ENCODE results near the gene NR3C2. TPM values are rescaled to one million over a fixed set of nuclear protein-coding genes. Genes with fewer than 3 reads are reported as not detected.

NR3C2 gene
- polyA plus RNA-seq, 1 of the 3 experiments (the other 2 are of a cell fraction): 0.02 TPM

DNA sequence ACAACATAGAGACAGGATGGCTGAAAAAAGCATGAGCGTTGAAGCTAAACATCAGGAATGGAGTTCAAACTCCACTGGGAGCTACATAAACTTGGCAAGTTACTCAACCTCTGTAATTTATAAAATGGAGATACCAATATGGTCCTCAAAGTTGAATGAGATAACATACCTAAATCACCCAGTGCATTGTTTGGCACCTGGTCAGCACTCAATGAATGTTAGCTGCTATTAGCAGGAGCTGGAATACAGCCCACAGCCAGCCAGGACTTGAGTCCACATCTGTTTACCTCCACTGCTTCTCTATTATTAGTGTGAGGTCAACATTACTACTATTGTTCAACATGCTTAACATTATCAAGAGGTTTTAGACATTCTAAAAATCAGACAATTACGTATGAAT, 97.9 kb downstream of the NR3C2 start:
- H3K27me3 ChIP-seq (ENCODE audit: insufficient read depth): no peaks in the 10 kb centered on the region
- no peaks in the 10 kb centered on the region for H4K20me1 ChIP-seq (ENCODE audit: insufficient read depth)
- H3F3A ChIP-seq (replicated peaks; ENCODE audit: insufficient read depth): no peaks in the 10 kb centered on the region
- no peaks in the 10 kb centered on the region for H3K9me3 ChIP-seq
- H3K4me2 ChIP-seq: no peak overlapping the region
- H3K27ac ChIP-seq (ENCODE audit: low read depth in 2 of 2, low read length in 1 of 2): no peak overlapping the region
- ChIA-PET CTCF (interaction anchor here (2.3 kb wide), 1 partner anchor 11 kb away, joined by 6 read pairs; no protein-coding TSS in a partner anchor), POLR2A (no interaction called here)
- H3K36me3 ChIP-seq (replicated peaks in 1 of 2; ENCODE audit: control insufficient read depth in 1 of 2, insufficient read depth in 2 of 2, low read length in 1 of 2): no peaks in the 10 kb centered on the region
- no peak overlapping the region for H3K9ac ChIP-seq
- H3K79me2 ChIP-seq (ENCODE audit: insufficient read depth): no peaks in the 10 kb centered on the region
- no peak overlapping the region for H2AFZ ChIP-seq (ENCODE audit: low read depth)
- no peak for DNase-seq
- 38% methylated on average over 2 of the region's 2 CpGs for WGBS (ENCODE audit: low lambda C conversion rate)
- no peak overlapping the region for H3K4me3 ChIP-seq (ENCODE audit: low read depth in 2 of 2, low read length in 1 of 2)
- peaks cover 5% of the 10 kb centered on the region; the same call in 1 of the 2 replicates for H3K9me2 ChIP-seq
- TF ChIP-seq RFX5 (IDR thresholded peaks at IDR 0.05; ENCODE audit: low read length): no peak
- no peak for TF ChIP-seq GABPA (IDR thresholded peaks at IDR 0.05; ENCODE audit: low read depth)
- TF ChIP-seq PBX3 (IDR thresholded peaks at IDR 0.05): no peak
- no peak for TF ChIP-seq USF1 (IDR thresholded peaks at IDR 0.05; ENCODE audit: borderline replicate concordance, low read depth)
- TF ChIP-seq FOXJ3 (CRISPR knock-in tag; IDR thresholded peaks at IDR 0.05): no peak
- TF ChIP-seq SMC3 (IDR thresholded peaks at IDR 0.05; ENCODE audit: low read depth, low read length): no peak
- TF ChIP-seq EZH2phosphoT487 (IDR thresholded peaks at IDR 0.05; ENCODE audit: borderline replicate concordance, low read depth): no peak
- TF ChIP-seq EP300 (IDR thresholded peaks at IDR 0.05; ENCODE audit: borderline replicate concordance in 1 of 2, low read depth in 1 of 2, low read length in 1 of 2): no peak
- TF ChIP-seq NFIC (IDR thresholded peaks at IDR 0.05; ENCODE audit: borderline replicate concordance): no peak
- TF ChIP-seq FOXM1 (IDR thresholded peaks at IDR 0.05; ENCODE audit: low read depth): no peak
- TF ChIP-seq MXI1 (IDR thresholded peaks at IDR 0.05; ENCODE audit: low read depth, low read length): no peak
- no peak for TF ChIP-seq YY1 (IDR thresholded peaks at IDR 0.05; ENCODE audit: low read depth)
- no peak for TF ChIP-seq CHD2 (IDR thresholded peaks at IDR 0.05; ENCODE audit: low read length, partially characterized antibody)
- H3K4me1 ChIP-seq (ENCODE audit: control insufficient read depth in 1 of 2, insufficient read depth in 2 of 2, low read depth in 1 of 2, low read length in 1 of 2): no peaks in the 10 kb centered on the region; a peak in 2 of 4 replicates

GRCh38 chr4:148341980-148342800, 100.0 kb downstream of the NR3C2 start:
- TF ChIP-seq MAX (IDR thresholded peaks at IDR 0.05; ENCODE audit: low read depth): no peak
- TF ChIP-seq RFX5 (IDR thresholded peaks at IDR 0.05; ENCODE audit: low read length): no peak
- TF ChIP-seq POLR2AphosphoS5 (IDR thresholded peaks at IDR 0.05; ENCODE audit: low read depth, low read length): no peak
- no peak for TF ChIP-seq SIN3A (IDR thresholded peaks at IDR 0.05; ENCODE audit: borderline replicate concordance, low read depth, low read length)
- TF ChIP-seq MXI1 (IDR thresholded peaks at IDR 0.05; ENCODE audit: low read depth, low read length): no peak
- TF ChIP-seq, protein P1, sequence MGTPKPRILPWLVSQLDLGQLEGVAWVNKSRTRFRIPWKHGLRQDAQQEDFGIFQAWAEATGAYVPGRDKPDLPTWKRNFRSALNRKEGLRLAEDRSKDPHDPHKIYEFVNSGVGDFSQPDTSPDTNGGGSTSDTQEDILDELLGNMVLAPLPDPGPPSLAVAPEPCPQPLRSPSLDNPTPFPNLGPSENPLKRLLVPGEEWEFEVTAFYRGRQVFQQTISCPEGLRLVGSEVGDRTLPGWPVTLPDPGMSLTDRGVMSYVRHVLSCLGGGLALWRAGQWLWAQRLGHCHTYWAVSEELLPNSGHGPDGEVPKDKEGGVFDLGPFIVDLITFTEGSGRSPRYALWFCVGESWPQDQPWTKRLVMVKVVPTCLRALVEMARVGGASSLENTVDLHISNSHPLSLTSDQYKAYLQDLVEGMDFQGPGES (IDR thresholded peaks at IDR 0.05; ENCODE audit: low read depth, low read length): no peak
- no peak for TF ChIP-seq JUND (IDR thresholded peaks at IDR 0.05)
- no peak for TF ChIP-seq NRF1 (IDR thresholded peaks at IDR 0.05; ENCODE audit: low read depth, low read length)
- no peak for TF ChIP-seq EP300 (IDR thresholded peaks at IDR 0.05; ENCODE audit: borderline replicate concordance in 1 of 2, low read depth in 1 of 2, low read length in 1 of 2)
- no peak for TF ChIP-seq GATA2 (CRISPR knock-in tag; IDR thresholded peaks at IDR 0.05)
- TF ChIP-seq MEF2A (IDR thresholded peaks at IDR 0.05; ENCODE audit: borderline replicate concordance, low read depth): no peak
- TF ChIP-seq USF1 (IDR thresholded peaks at IDR 0.05; ENCODE audit: borderline replicate concordance, low read depth): no peak
- Histone ChIP-seq H3K36me3 (replicated peaks in 1 of 2; ENCODE audit: control insufficient read depth in 1 of 2, insufficient read depth in 2 of 2, low read length in 1 of 2) (no peaks in the 10 kb centered on the region), H3K79me2 (ENCODE audit: insufficient read depth) (no peaks in the 10 kb centered on the region), H4K20me1 (ENCODE audit: insufficient read depth) (no peaks in the 10 kb centered on the region), H3K4me3 (ENCODE audit: low read depth in 2 of 2, low read length in 1 of 2) (no peak overlapping the region), H3K9me3 (no peaks in the 10 kb centered on the region), H3K27me3 (ENCODE audit: insufficient read depth) (no peaks in the 10 kb centered on the region), H3F3A (replicated peaks; ENCODE audit: insufficient read depth) (no peaks in the 10 kb centered on the region), H3K27ac (ENCODE audit: low read depth in 2 of 2, low read length in 1 of 2) (no peak overlapping the region), H3K9ac (no peak overlapping the region), H3K4me1 (ENCODE audit: control insufficient read depth in 1 of 2, insufficient read depth in 2 of 2, low read depth in 1 of 2, low read length in 1 of 2) (no peaks in the 10 kb centered on the region; a peak in 2 of 4 replicates), H3K9me2 (peaks cover 5% of the 10 kb centered on the region; the same call in 1 of the 2 replicates), H2AFZ (ENCODE audit: low read depth) (no peak overlapping the region), H3K4me2 (no peak overlapping the region)
- DNase-seq: no peak
- POLR2A ChIA-PET: interaction anchor here (0.6 kb wide), 1 partner anchor 31 kb away, joined by 6 read pairs; no protein-coding TSS in a partner anchor
- 65% methylated on average over 13 of the region's 13 CpGs for WGBS (ENCODE audit: low lambda C conversion rate)
- CTCF ChIA-PET: interaction anchor here (0.9 to 2.3 kb wide), 3 partner anchors 13 to 58 kb away, joined by 3 to 6 read pairs (median 3); no protein-coding TSS in a partner anchor

Measured in SK-N-SH (cell line).